Measurements from ENCODE around the gene TOR1A. TPM values are rescaled to one million over a fixed set of nuclear protein-coding genes. Genes with fewer than 3 reads are reported as not detected.

Gene TOR1A
- total and polyA plus RNA-seq, 2 experiments from 2014 or later, result 23.6 to 45.7 TPM

GRCh38 chr9:129810788-129811187 lies 13.1 kb downstream of the TOR1A start:
- H3K27me3 ChIP-seq (ENCODE audit: insufficient read depth), result no peaks in the 10 kb centered on the region
- Mint-ChIP-seq H3K4me3 (no peak overlapping the region), H3K27me3 (ENCODE audit: insufficient read depth, low read depth, poor library complexity) (peaks cover 6% of the 10 kb centered on the region), H3K9me3 (no peaks in the 10 kb centered on the region), H3K4me1 (no peaks in the 10 kb centered on the region), H3K36me3 (ENCODE audit: low read depth) (peaks cover 66% of the 10 kb centered on the region), H3K27ac (no peak overlapping the region)
- peaks cover 18% of the 10 kb centered on the region; the same call in 1 of the 2 replicates for H3F3A ChIP-seq (replicated peaks; ENCODE audit: low read depth)
- TF ChIP-seq POLR2AphosphoS5 (IDR thresholded peaks at IDR 0.05; ENCODE audit: low read depth) (no peak), CTCF (conservative IDR thresholded peaks at IDR 0.05; ENCODE audit: low read depth in 2 of 2) (no peak), CREB1 (CRISPR knock-in tag; IDR thresholded peaks at IDR 0.05; ENCODE audit: low read depth) (no peak), ETS1 (IDR thresholded peaks at IDR 0.05) (no peak), ZNF114 (CRISPR knock-in tag; IDR thresholded peaks at IDR 0.05) (no peak), STAT1 (IDR thresholded peaks at IDR 0.05; ENCODE audit: unreplicated experiment) (no peak), EZH2phosphoT487 (IDR thresholded peaks at IDR 0.05; ENCODE audit: unreplicated experiment) (no peak)
- TF ChIP-seq, protein P1, sequence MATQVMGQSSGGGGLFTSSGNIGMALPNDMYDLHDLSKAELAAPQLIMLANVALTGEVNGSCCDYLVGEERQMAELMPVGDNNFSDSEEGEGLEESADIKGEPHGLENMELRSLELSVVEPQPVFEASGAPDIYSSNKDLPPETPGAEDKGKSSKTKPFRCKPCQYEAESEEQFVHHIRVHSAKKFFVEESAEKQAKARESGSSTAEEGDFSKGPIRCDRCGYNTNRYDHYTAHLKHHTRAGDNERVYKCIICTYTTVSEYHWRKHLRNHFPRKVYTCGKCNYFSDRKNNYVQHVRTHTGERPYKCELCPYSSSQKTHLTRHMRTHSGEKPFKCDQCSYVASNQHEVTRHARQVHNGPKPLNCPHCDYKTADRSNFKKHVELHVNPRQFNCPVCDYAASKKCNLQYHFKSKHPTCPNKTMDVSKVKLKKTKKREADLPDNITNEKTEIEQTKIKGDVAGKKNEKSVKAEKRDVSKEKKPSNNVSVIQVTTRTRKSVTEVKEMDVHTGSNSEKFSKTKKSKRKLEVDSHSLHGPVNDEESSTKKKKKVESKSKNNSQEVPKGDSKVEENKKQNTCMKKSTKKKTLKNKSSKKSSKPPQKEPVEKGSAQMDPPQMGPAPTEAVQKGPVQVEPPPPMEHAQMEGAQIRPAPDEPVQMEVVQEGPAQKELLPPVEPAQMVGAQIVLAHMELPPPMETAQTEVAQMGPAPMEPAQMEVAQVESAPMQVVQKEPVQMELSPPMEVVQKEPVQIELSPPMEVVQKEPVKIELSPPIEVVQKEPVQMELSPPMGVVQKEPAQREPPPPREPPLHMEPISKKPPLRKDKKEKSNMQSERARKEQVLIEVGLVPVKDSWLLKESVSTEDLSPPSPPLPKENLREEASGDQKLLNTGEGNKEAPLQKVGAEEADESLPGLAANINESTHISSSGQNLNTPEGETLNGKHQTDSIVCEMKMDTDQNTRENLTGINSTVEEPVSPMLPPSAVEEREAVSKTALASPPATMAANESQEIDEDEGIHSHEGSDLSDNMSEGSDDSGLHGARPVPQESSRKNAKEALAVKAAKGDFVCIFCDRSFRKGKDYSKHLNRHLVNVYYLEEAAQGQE (IDR thresholded peaks at IDR 0.05; ENCODE audit: unreplicated experiment), result no peak
- H3K79me2 ChIP-seq (replicated peaks; ENCODE audit: insufficient read depth), result peaks cover 18% of the 10 kb centered on the region
- no peak overlapping the region for H3K4me3 ChIP-seq
- no peaks in the 10 kb centered on the region for H3K9me2 ChIP-seq (ENCODE audit: insufficient read depth)
- ATAC-seq, result no peak
- H3K36me3 ChIP-seq (ENCODE audit: insufficient read depth), result no peaks in the 10 kb centered on the region; the same call in 1 of the 2 replicates
- no peak for DNase-seq (ENCODE audit: low spot score)
- H3K4me1 ChIP-seq (ENCODE audit: insufficient read depth), result no peaks in the 10 kb centered on the region
- H3K4me2 ChIP-seq, result no peak overlapping the region
- peaks cover 20% of the 10 kb centered on the region for H4K20me1 ChIP-seq (replicated peaks; ENCODE audit: insufficient read depth)
- H2AFZ ChIP-seq, result no peak overlapping the region
- peak overlapping the region; percentile 45; the same call in 1 of the 2 replicates for H3K27ac ChIP-seq (ENCODE audit: low read depth)

DNA sequence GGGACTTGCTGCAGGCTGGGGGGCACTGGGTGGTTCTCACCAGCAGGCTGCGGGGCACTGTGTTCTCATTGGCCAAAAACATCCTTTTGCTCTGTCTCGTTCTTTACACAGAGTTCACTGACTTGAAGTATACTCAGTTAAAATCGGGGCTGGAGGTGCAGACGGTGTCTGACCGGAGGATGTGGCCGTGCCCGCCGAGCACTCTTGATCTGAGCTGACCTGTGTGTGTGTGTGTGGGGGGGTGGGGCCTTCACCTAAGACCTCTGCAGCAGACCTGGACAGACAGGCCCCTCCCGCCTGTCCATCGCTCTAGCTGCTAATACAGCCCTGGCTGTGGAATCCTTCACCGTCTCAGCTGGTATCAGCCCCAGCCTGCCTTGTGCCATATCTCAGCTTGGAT lies 13.8 kb downstream of the TOR1A start:
- Histone ChIP-seq H3F3A (replicated peaks; ENCODE audit: low read depth) (peaks cover 18% of the 10 kb centered on the region; the same call in 1 of the 2 replicates), H4K20me1 (replicated peaks; ENCODE audit: insufficient read depth) (peaks cover 20% of the 10 kb centered on the region), H3K4me3 (no peak overlapping the region), H3K4me2 (no peak overlapping the region), H3K4me1 (ENCODE audit: insufficient read depth) (no peaks in the 10 kb centered on the region), H3K36me3 (ENCODE audit: insufficient read depth) (no peaks in the 10 kb centered on the region; the same call in 1 of the 2 replicates), H3K79me2 (replicated peaks; ENCODE audit: insufficient read depth) (peaks cover 18% of the 10 kb centered on the region), H3K9me2 (ENCODE audit: insufficient read depth) (no peaks in the 10 kb centered on the region), H3K27me3 (ENCODE audit: insufficient read depth) (no peaks in the 10 kb centered on the region), H2AFZ (no peak overlapping the region), H3K27ac (ENCODE audit: low read depth) (no peak overlapping the region)
- TF ChIP-seq NANOG (IDR thresholded peaks at IDR 0.05; ENCODE audit: borderline replicate concordance) (no peak), JUNB (IDR thresholded peaks at IDR 0.05; ENCODE audit: unreplicated experiment) (no peak), CREB1 (CRISPR knock-in tag; IDR thresholded peaks at IDR 0.05; ENCODE audit: low read depth) (no peak)
- no peaks in the 10 kb centered on the region for H3K9me3 Mint-ChIP-seq
- H3K27ac Mint-ChIP-seq, result no peak overlapping the region
- DNase-seq (ENCODE audit: low spot score) (no peak), ATAC-seq (no peak; the same call in 2 of the 3 replicates)
- H3K4me1 Mint-ChIP-seq, result no peaks in the 10 kb centered on the region; the same call in 2 of the 3 replicates
- H3K36me3 Mint-ChIP-seq (ENCODE audit: low read depth), result peaks cover 64% of the 10 kb centered on the region
- peaks cover 4% of the 10 kb centered on the region for H3K27me3 Mint-ChIP-seq (ENCODE audit: insufficient read depth, low read depth, poor library complexity)
- H3K4me3 Mint-ChIP-seq, result no peak overlapping the region

Data from GM23338 (cell line).